HepG2 (cell line): Measurements from ENCODE around the gene C11orf42. TPM values are rescaled to one million over a fixed set of nuclear protein-coding genes. Genes with fewer than 3 reads are reported as not detected.
"Not testable (repeated sequence)": the region's sequence is repeated elsewhere in the genome, so short reads cannot be mapped to it uniquely, and the experiment has no call there.

Experiments
- ATAC-seq: fragments of 200-7000 bp; cut with Tn5 transposase; 3 replicates; pipeline ENCODE4 v1.9.1; 2020; ENCODE audit warnings: mild to moderate bottlenecking, moderate library complexity
- BruUV-seq: library from RNA; stranded (reverse); fragments of 400-500 nt; replicated peaks from 2 replicates; lab custom pipeline; 2021; lab: Mats Ljungman, UMichigan
- CTCF ChIA-PET: fragments of 300-600 bp; formaldehyde crosslinking; extraction: SDS; loops from one replicate; lab custom pipeline; 2021; ENCODE audit warnings: low total read pairs, inconsistent platforms, low intra/inter-chr PET ratio; lab: Yijun Ruan, JAX
- POLR2A ChIA-PET: fragments of 350-600 bp; sonication (Branson Sonifier 250); formaldehyde crosslinking; loops from one replicate; lab custom pipeline; 2020; ENCODE audit warnings: antibody characterized with exemption, inconsistent platforms; lab: Yijun Ruan, JAX
- DNase-seq: peaks from one replicate; pipeline ENCODE4 v3.0.0-alpha.2; 2015; ENCODE audit warnings: low spot score
- FAIRE-seq: peaks from 3 replicates; lab custom pipeline; 2011; peaks lifted over from hg19 to GRCh38; lab: Jason Lieb, UNC
- H2AFZ ChIP-seq: one replicate; pipeline ENCODE4 v1.6.1; 2011; ENCODE audit warnings: low read length, inconsistent platforms
- H3K27ac ChIP-seq: fragments of 300-600 bp; 3 replicates; pipeline ENCODE4 v1.8.0; 2011; ENCODE audit warnings: mixed run types, mild to moderate bottlenecking, mixed read lengths, low read length, inconsistent platforms; ENCODE audit not compliant: insufficient read depth; ENCODE audit errors: extremely low read length
- H3K27me3 ChIP-seq, 2 experiments: fragments of 200-600 bp in 1 of 2; 2 replicates in 1 of 2; 3 replicates in 1 of 2; pipeline versions ENCODE4 v1.6.0 to v1.8.0; 2011; ENCODE audit warnings: low read length in 2 of 2, mild to moderate bottlenecking in 2 of 2, moderate library complexity in 2 of 2, inconsistent platforms in 1 of 2; ENCODE audit not compliant: insufficient read depth in 2 of 2, control insufficient read depth in 1 of 2
- H3K36me3 ChIP-seq, 2 experiments: fragments of 200-600 bp in 1 of 2; replicated peaks in 1 of 2; 2 replicates in 1 of 2; 3 replicates in 1 of 2; pipeline versions ENCODE4 v1.5.1 to v1.8.0; 2011; ENCODE audit warnings: low read length in 2 of 2, inconsistent platforms in 1 of 2; ENCODE audit not compliant: insufficient read depth in 2 of 2, control insufficient read depth in 1 of 2
- H3K4me1 ChIP-seq: 2 replicates; pipeline ENCODE4 v1.5.1; 2012; ENCODE audit warnings: low read length, inconsistent platforms; ENCODE audit not compliant: insufficient read depth
- H3K4me2 ChIP-seq: 2 replicates; pipeline ENCODE4 v1.6.0; 2011; ENCODE audit warnings: low read depth, low read length, inconsistent platforms
- H3K4me3 ChIP-seq, 3 experiments: fragments of 200-600 bp in 1 of 3; sonication (generic), shearing (Covaris generic) in 1 of 3; replicated peaks in 1 of 3; 2 replicates each; pipeline ENCODE4 v1.5.1; 2011 to 2016; ENCODE audit warnings: low read length in 3 of 3, inconsistent platforms in 2 of 3, low read depth in 2 of 3, mild to moderate bottlenecking in 2 of 3, control low read depth in 1 of 3, mixed read lengths in 1 of 3; ENCODE audit not compliant: insufficient read depth in 1 of 3
- H3K79me2 ChIP-seq: one replicate; pipeline ENCODE4 v1.6.1; 2011; ENCODE audit warnings: low read length, inconsistent platforms; ENCODE audit not compliant: insufficient read depth
- H3K9ac ChIP-seq: 2 replicates; pipeline ENCODE4 v1.6.0; 2011; ENCODE audit warnings: mild to moderate bottlenecking, low read depth, low read length, inconsistent platforms; ENCODE audit not compliant: insufficient read depth
- H3K9me3 ChIP-seq: 2 replicates; pipeline ENCODE4 v1.5.1; 2012; ENCODE audit warnings: mild to moderate bottlenecking, low read length
- H4K20me1 ChIP-seq: 2 replicates; pipeline ENCODE4 v1.6.0; 2011; ENCODE audit warnings: inconsistent platforms, mild to moderate bottlenecking, low read length, moderate library complexity; ENCODE audit not compliant: insufficient read depth
- CBFB ChIP-seq: sonication (generic); formaldehyde crosslinking; IDR thresholded peaks from 2 replicates; pipeline ENCODE4 v1.4.0; 2020; ENCODE audit warnings: missing genetic modification reagents
- HNRNPH1 ChIP-seq: fragments of 200-400 bp; formaldehyde crosslinking; optimal IDR thresholded peaks from 2 replicates; pipeline ENCODE3; 2017; ENCODE audit warnings: mild to moderate bottlenecking, low read depth, low read length
- KLF13 ChIP-seq: sonication (generic); formaldehyde crosslinking; IDR thresholded peaks from 2 replicates; pipeline ENCODE4 v1.4.0; 2020; ENCODE audit warnings: mild to moderate bottlenecking, missing genetic modification reagents
- RELA ChIP-seq: sonication (generic); formaldehyde crosslinking; IDR thresholded peaks from 2 replicates; pipeline ENCODE4 v1.4.0; 2020; ENCODE audit warnings: missing genetic modification reagents
- ZNF598 ChIP-seq: sonication (generic); formaldehyde crosslinking; IDR thresholded peaks from 2 replicates; pipeline ENCODE4 v1.5.1; 2020; ENCODE audit warnings: mild to moderate bottlenecking, missing genetic modification reagents, borderline replicate concordance
- WGBS: methylation state at CpG from one replicate; pipeline ENCODE4 v1.1.6; 2017; ENCODE audit warnings: low lambda C conversion rate; 5-methylcytosine and 5-hydroxymethylcytosine counted together
- in situ Hi-C: cut with HindIII; loops from 2 replicates; pipeline ENCODE4 v1.10.0; 2017; ENCODE audit warnings: low pct_unique_long_range_greater_than_20kb; ENCODE audit not compliant: extremely low pct_ligation_motif_present
- intact Hi-C: fragments of 100-400 bp; cut with micrococcal nuclease; formaldehyde crosslinking; loops from one replicate; pipeline ENCODE4 v1.10.0; 2022; ENCODE audit not compliant: unreplicated experiment
- polyA plus RNA-seq, 8 experiments: library from polyadenylated mRNA; depleted of rRNA in 3 of 8; stranded (reverse) in 7 of 8; unstranded in 1 of 8; fragments of >200 nt; fragmentation: Illumina TruSeq in 4 of 8; extraction: Trizol in 4 of 8; gene quantifications; 2 replicates each; pipeline versions ENCODE4 v1.2.1 to v1.2.3, GENCODE V29; 2011 to 2016; ENCODE audit warnings: low read depth in 4 of 8, missing spikeins in 1 of 8, mixed read lengths in 1 of 8; ENCODE audit not compliant: insufficient read depth in 1 of 8
- total RNA-seq, 5 experiments: library from RNA; depleted of rRNA; stranded (reverse); fragments of >200 nt; fragmentation: Illumina TruSeq; extraction: Trizol; gene quantifications; 2 replicates each; pipeline ENCODE4 v1.2.3, GENCODE V29; 2016; ENCODE audit warnings: low read depth in 1 of 5

Gene C11orf42
- total and polyA plus RNA-seq, 2 of the 13 experiments (the other 11 are each of a cell fraction or from before 2014, with no cell fraction given): not detected

DNA sequence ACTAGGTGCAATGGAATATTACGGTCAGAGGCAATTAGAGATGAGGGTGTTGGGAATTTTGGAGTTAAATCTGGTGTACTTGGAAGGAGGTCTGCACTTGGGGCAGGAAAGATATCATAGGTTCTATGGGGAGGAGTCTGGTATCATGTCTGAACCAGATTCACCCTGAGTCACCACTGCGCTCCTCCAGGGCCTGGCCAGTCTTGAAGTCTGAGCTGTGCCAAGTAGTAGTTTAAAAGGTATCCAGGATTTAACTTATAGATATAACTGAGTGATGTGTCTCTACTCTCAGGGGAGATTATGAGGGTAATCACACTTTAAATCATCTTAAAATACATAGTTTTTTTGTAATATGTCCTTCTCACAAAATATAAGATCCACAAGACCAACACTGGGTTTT is 40.2 kb downstream of the C11orf42 start (continued):
- TF ChIP-seq RELA (CRISPR knock-in tag): no peak

DNA sequence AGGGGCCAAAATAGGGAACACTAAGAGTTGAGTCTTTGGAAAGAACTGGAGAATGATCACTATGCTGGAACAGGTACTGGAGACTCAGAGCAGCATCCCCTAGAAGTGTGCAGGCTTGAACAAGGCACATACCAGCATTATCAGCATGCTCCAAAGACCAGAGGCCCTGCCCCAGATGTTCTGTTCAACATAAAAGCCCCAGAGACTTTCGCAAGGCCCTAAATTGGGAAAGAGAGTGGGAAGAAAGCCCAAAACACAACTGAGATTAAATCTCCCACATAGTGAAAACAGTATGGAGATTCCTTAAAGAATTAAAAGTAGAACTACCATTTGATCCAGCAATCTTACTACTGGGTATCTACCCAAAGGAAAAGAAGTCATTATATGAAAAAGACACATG is 42.9 kb downstream of the C11orf42 start:
- no peak overlapping the region for H3K9ac ChIP-seq
- H3K27ac ChIP-seq: no peak overlapping the region
- no peaks in the 10 kb centered on the region for H3K36me3 ChIP-seq
- no peak overlapping the region for H3K4me2 ChIP-seq
- WGBS: 5% methylated on average over 1 of the region's 1 CpG
- intact Hi-C loops (no loop called here), in situ Hi-C loops (no loop called here)
- no peak for ATAC-seq
- H3K79me2 ChIP-seq: no peaks in the 10 kb centered on the region
- DNase-seq: no peak
- TF ChIP-seq CBFB (CRISPR knock-in tag) (no peak), HNRNPH1 (no peak), KLF13 (CRISPR knock-in tag) (no peak), ZNF598 (CRISPR knock-in tag) (no peak)
- no peaks in the 10 kb centered on the region for H3K9me3 ChIP-seq
- no TSS peak for BruUV-seq
- ChIA-PET POLR2A (no interaction called here), CTCF (no interaction called here)
- no peaks in the 10 kb centered on the region for H3K4me1 ChIP-seq
- no peak for FAIRE-seq
- no peak overlapping the region for H3K4me3 ChIP-seq
- no peaks in the 10 kb centered on the region for H4K20me1 ChIP-seq
- no peaks in the 10 kb centered on the region for H3K27me3 ChIP-seq
- H2AFZ ChIP-seq: no peak overlapping the region

GRCh38 chr11:6248897-6249296 is 43.5 kb downstream of the C11orf42 start:
- BruUV-seq, H3K9ac ChIP-seq, POLR2A ChIA-PET, H3K4me2 ChIP-seq, H3K36me3 ChIP-seq, DNase-seq, H2AFZ ChIP-seq, ATAC-seq, H4K20me1 ChIP-seq, intact Hi-C loops, H3K4me3 ChIP-seq, H3K79me2 ChIP-seq, H3K27ac ChIP-seq, H3K4me1 ChIP-seq, H3K9me3 ChIP-seq, FAIRE-seq, in situ Hi-C loops, H3K27me3 ChIP-seq: not testable (repeated sequence)
- WGBS: 11% methylated on average over 3 of the region's 3 CpGs
- CTCF ChIA-PET: interaction anchor here (1.2 kb wide), 1 partner anchor 104 kb away, joined by 4 read pairs; no protein-coding TSS in a partner anchor
